ENCODE results near the gene TAF3.
A peak's percentile ranks its signal among the peaks of the same experiment; 100 is the strongest.

Gene TAF3

GRCh38 chr10:7887174-7887816 lies 69.0 kb downstream of the TAF3 start:
- DNase-seq = peak; percentile 27

GRCh38 chr10:7889947-7890542 lies 71.7 kb downstream of the TAF3 start:
- no peak for DNase-seq

- DNase-seq = no peak
These were observed 72.5 kb downstream of the TAF3 start for GRCh38 chr10:7890781-7891180.

GRCh38 chr10:7891634-7892033 lies 73.3 kb downstream of the TAF3 start:
- DNase-seq = peak; percentile 49

- DNase-seq = no peak
These were observed 73.8 kb downstream of the TAF3 start for GRCh38 chr10:7892146-7892545.

GRCh38 chr10:7895699-7896090 lies 77.4 kb downstream of the TAF3 start:
- DNase-seq = no peak

- no peak for DNase-seq
These were observed 78.0 kb downstream of the TAF3 start for GRCh38 chr10:7896297-7896696.

- no peak for DNase-seq
These were observed 83.0 kb downstream of the TAF3 start for GRCh38 chr10:7901256-7901655.

GRCh38 chr10:7902413-7902812 lies 84.1 kb downstream of the TAF3 start:
- DNase-seq = no peak

GRCh38 chr10:7903851-7904250 lies 85.5 kb downstream of the TAF3 start:
- no peak for DNase-seq

- no peak for DNase-seq
These were observed 87.8 kb downstream of the TAF3 start for GRCh38 chr10:7906128-7906527.

GRCh38 chr10:7908541-7909210 lies 90.4 kb downstream of the TAF3 start:
- no peak for DNase-seq

- no peak for DNase-seq
These were observed 95.0 kb downstream of the TAF3 start for GRCh38 chr10:7913126-7913872.

- DNase-seq = peak; percentile 31
These were observed 97.7 kb downstream of the TAF3 start for GRCh38 chr10:7915923-7916536.

- DNase-seq = no peak
These were observed 99.4 kb downstream of the TAF3 start for GRCh38 chr10:7917736-7918135.

- no peak for DNase-seq
These were observed 104.4 kb downstream of the TAF3 start for GRCh38 chr10:7922707-7923106.

GRCh38 chr10:7928536-7928935 lies 110.2 kb downstream of the TAF3 start:
- DNase-seq = no peak

- no peak for DNase-seq
These were observed 114.2 kb downstream of the TAF3 start for GRCh38 chr10:7932301-7933036.

GRCh38 chr10:7933262-7933661 lies 115.0 kb downstream of the TAF3 start:
- no peak for DNase-seq

- no peak for DNase-seq
These were observed 115.5 kb downstream of the TAF3 start for GRCh38 chr10:7933757-7934156.

GRCh38 chr10:7937315-7937945 lies 119.1 kb downstream of the TAF3 start:
- DNase-seq = no peak

- no peak for DNase-seq
These were observed 123.3 kb downstream of the TAF3 start for GRCh38 chr10:7941576-7941975.
